ENCODE measurements around the gene RSPH6A.

DNA sequence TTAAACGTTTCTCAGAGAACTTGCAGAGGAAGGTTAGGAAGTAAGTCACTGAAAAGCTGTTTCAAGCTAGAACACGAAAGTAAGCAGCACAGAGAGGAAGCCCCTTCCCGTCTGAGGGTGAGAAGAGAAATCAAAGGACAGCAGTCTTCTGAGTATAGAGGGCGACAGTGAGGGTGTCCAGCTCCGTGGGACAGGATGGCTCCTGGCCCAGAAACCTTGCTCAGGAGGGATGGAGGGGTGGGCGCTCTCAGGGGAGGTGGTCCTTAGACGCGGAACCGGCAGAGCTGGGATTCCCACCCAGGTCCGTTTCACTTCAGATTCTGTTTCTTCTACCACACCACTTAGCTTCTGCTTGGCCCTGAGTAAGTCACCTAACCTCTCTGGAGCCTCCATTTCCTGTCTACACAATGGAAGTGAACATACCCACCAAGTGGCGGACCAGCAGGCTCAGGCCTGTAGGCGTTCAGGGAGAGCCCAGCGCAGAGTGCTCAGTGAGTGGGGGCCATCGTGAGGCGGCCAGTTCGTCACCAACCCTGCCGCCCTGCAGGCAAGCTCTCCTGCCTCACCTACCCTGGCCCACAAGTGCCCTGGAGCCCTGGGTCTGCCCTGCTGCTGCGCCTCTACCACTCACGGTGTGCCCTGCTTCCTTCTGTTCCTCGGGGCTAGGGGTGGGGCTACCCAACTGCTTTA is 5.5 kb upstream of the RSPH6A start:
- TF ChIP-seq, protein P1, sequence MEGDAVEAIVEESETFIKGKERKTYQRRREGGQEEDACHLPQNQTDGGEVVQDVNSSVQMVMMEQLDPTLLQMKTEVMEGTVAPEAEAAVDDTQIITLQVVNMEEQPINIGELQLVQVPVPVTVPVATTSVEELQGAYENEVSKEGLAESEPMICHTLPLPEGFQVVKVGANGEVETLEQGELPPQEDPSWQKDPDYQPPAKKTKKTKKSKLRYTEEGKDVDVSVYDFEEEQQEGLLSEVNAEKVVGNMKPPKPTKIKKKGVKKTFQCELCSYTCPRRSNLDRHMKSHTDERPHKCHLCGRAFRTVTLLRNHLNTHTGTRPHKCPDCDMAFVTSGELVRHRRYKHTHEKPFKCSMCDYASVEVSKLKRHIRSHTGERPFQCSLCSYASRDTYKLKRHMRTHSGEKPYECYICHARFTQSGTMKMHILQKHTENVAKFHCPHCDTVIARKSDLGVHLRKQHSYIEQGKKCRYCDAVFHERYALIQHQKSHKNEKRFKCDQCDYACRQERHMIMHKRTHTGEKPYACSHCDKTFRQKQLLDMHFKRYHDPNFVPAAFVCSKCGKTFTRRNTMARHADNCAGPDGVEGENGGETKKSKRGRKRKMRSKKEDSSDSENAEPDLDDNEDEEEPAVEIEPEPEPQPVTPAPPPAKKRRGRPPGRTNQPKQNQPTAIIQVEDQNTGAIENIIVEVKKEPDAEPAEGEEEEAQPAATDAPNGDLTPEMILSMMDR (IDR thresholded peaks at IDR 0.05) = no peak
- TF ChIP-seq POLR2A (IDR thresholded peaks at IDR 0.05) = no peak

Measured in lower leg skin (tissue), 3 donors.